Forelimb muscle (tissue), 1 donor: ENCODE results near the gene ZNF460. TPM values are rescaled to one million over a fixed set of nuclear protein-coding genes. Genes with fewer than 3 reads are reported as not detected.
"Not testable (repeated sequence)": the region's sequence is repeated elsewhere in the genome, so short reads cannot be mapped to it uniquely, and the experiment has no call there.

Experiments used
- DNase-seq: peaks from one replicate; pipeline ENCODE4 v3.0.0-alpha.2; 2013; ENCODE audit warnings: low read depth
- polyA plus RNA-seq: library from polyadenylated mRNA; unstranded; fragments of 120-200 nt; gene quantifications from one replicate; pipeline ENCODE4 v1.2.1, GENCODE V29; 2013; ENCODE audit not compliant: insufficient read length

ZNF460 gene
- 3.9 TPM for polyA plus RNA-seq

GRCh38 chr19:57280165-57280961, at the start of gene ZNF460:
Gene ZNF460, plus strand, starts transcription at chr19:57280485. Its CDS starts 322 bp downstream, at chr19:57280807.
- peak; percentile 96 for DNase-seq

- DNase-seq: no peak
Measured at GRCh38 chr19:57231686-57232085, 48.6 kb upstream of the ZNF460 start.

- DNase-seq: no peak
Measured at GRCh38 chr19:57233207-57233606, 47.1 kb upstream of the ZNF460 start.

GRCh38 chr19:57239982-57240310, 40.3 kb upstream of the ZNF460 start:
- DNase-seq: no peak

GRCh38 chr19:57240311-57241090, 39.8 kb upstream of the ZNF460 start, which contains the start of gene ZNF805:
Gene ZNF805, plus strand, starts transcription at chr19:57240632. Its CDS starts 260 bp downstream, at chr19:57240892.
- DNase-seq: peak; percentile 88

GRCh38 chr19:57241176-57241575, 39.1 kb upstream of the ZNF460 start:
- DNase-seq: no peak

GRCh38 chr19:57242821-57243220, 37.5 kb upstream of the ZNF460 start:
- DNase-seq: no peak

GRCh38 chr19:57244513-57244912, 35.8 kb upstream of the ZNF460 start:
- no peak for DNase-seq

- DNase-seq: no peak
Measured at GRCh38 chr19:57245066-57245465, 35.2 kb upstream of the ZNF460 start.

- DNase-seq: no peak
Measured at GRCh38 chr19:57245959-57246358, 34.3 kb upstream of the ZNF460 start.

- DNase-seq: no peak
Measured at GRCh38 chr19:57248646-57249045, 31.6 kb upstream of the ZNF460 start.

- DNase-seq: no peak
Measured at GRCh38 chr19:57249329-57249728, 31.0 kb upstream of the ZNF460 start.

- DNase-seq: not testable (repeated sequence)
Measured at GRCh38 chr19:57253767-57254166, 26.5 kb upstream of the ZNF460 start.

GRCh38 chr19:57262044-57262443, 18.2 kb upstream of the ZNF460 start:
- no peak for DNase-seq

GRCh38 chr19:57263244-57263741, 17.0 kb upstream of the ZNF460 start:
- no peak for DNase-seq

- DNase-seq: no peak
Measured at GRCh38 chr19:57267291-57267690, 13.0 kb upstream of the ZNF460 start.

GRCh38 chr19:57269515-57270250, 10.6 kb upstream of the ZNF460 start:
- DNase-seq: no peak

- no peak for DNase-seq
Measured at GRCh38 chr19:57271280-57271679, 9.0 kb upstream of the ZNF460 start.

GRCh38 chr19:57273014-57273413, 7.3 kb upstream of the ZNF460 start:
- DNase-seq: no peak

- no peak for DNase-seq
Measured at GRCh38 chr19:57276430-57276829, 3.9 kb upstream of the ZNF460 start.

- not testable (repeated sequence) for DNase-seq
Measured at GRCh38 chr19:57278481-57278880, 1.8 kb upstream of the ZNF460 start.
